GM23338 (cell line): ENCODE data around the gene DPH6.

ENCODE experiments used
- CTCF ChIP-seq, 2 experiments: fragments of 200-600 bp in 1 of 2; sonication (generic) in 1 of 2; conservative IDR thresholded peaks; 2 replicates each; pipeline versions ENCODE4 v1.5.1 to v1.6.1; 2016 to 2017; ENCODE audit warnings: antibody characterized with exemption in 2 of 2, low read depth in 2 of 2, mild to moderate bottlenecking in 2 of 2, moderate library complexity in 1 of 2
- EZH2phosphoT487 ChIP-seq: fragments of 200-600 bp; sonication (generic); IDR thresholded peaks from one replicate; pipeline ENCODE4 v1.8.1; 2018; ENCODE audit warnings: antibody characterized with exemption; ENCODE audit not compliant: unreplicated experiment
- NANOG ChIP-seq: IDR thresholded peaks from 2 replicates; pipeline ENCODE4 v1.6.1; 2016; ENCODE audit warnings: antibody characterized with exemption, borderline replicate concordance
- POLR2AphosphoS5 ChIP-seq: IDR thresholded peaks from 2 replicates; pipeline ENCODE4 v1.6.1; 2016; ENCODE audit warnings: antibody characterized with exemption, low read depth
- REST ChIP-seq: IDR thresholded peaks from one replicate; pipeline ENCODE4 v1.6.1; 2018; ENCODE audit warnings: antibody characterized with exemption; ENCODE audit not compliant: unreplicated experiment
- ZNF114 ChIP-seq: fragments of 250-450 bp; sonication (Bioruptor Pico); IDR thresholded peaks from 2 replicates; pipeline ENCODE4 v1.5.0; 2020; ENCODE audit warnings: mild to moderate bottlenecking, moderate library complexity

- TF ChIP-seq POLR2AphosphoS5 (no peak), CTCF (conservative IDR thresholded peaks at IDR 0.05; ENCODE audit: low read depth in 2 of 2) (no peak), EZH2phosphoT487 (no peak), REST (no peak), ZNF114 (CRISPR knock-in tag) (no peak), NANOG (no peak)
These were observed 16.7 kb upstream of the DPH6 start for GRCh38 chr15:35562641-35563040.
